Neural cell (in vitro differentiated cells): ENCODE results near the gene A2M.

Experiments
- EP300 ChIP-seq: fragments of 450-650 bp; conservative IDR thresholded peaks from 2 replicates; pipeline ENCODE4 v1.6.1; 2014; ENCODE audit warnings: antibody characterized with exemption, mild to moderate bottlenecking, moderate library complexity; ENCODE audit not compliant: poor library complexity, severe bottlenecking
- MXI1 ChIP-seq: fragments of 450-650 bp; conservative IDR thresholded peaks from 2 replicates; pipeline ENCODE4 v1.6.1; 2014; ENCODE audit warnings: antibody characterized with exemption, mild to moderate bottlenecking; ENCODE audit not compliant: poor library complexity, severe bottlenecking

DNA sequence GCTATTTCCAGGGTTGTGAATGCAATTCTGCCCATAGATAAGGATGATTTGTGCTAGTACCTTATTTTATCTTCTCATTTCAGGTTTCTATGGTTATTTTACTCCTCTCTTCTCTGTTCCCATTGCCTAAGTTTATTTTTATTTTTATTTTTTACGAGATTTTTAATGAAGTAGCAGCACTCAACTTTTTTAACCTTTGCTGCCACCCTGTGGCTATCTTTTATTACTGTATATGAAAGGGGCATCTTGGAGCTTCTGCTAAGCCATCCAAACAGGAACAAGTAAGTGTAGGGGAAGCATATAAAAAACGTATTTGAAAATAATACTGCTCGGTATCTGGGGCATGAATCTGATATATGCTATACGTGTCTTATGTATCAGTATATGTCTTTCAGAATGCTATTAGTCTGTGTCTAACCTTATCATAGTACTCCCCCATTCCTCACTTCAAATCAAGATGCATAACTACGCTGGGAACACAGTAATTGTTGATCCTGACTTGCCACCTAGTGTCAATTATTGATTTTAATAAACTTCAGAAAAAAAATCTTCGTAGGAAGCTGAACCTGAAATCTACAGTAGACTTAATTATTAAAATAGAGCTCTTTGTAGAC, 66.1 kb downstream of the A2M start:
- TF ChIP-seq EP300 (no peak), MXI1 (no peak)
